GM12878 (cell line): ENCODE data around the gene CTBP1. TPM values are rescaled to one million over a fixed set of nuclear protein-coding genes. Genes with fewer than 3 reads are reported as not detected.

ENCODE experiments used
- ATAC-seq: fragments of 200-7000 bp; cut with Tn5 transposase; 3 replicates; pipeline ENCODE4 v1.9.1; 2020; ENCODE audit warnings: mild to moderate bottlenecking, moderate library complexity
- BruUV-seq: library from RNA; stranded (reverse); fragments of 400-500 nt; replicated peaks from 2 replicates; lab custom pipeline; 2021; lab: Mats Ljungman, UMichigan
- CTCF ChIA-PET: fragments of 300-600 bp; sonication (Branson Sonifier 250); formaldehyde crosslinking; extraction: SDS; loops from one replicate; lab custom pipeline; 2021; ENCODE audit warnings: inconsistent platforms; lab: Yijun Ruan, JAX
- POLR2A ChIA-PET: fragments of 350-600 bp; formaldehyde crosslinking; extraction: SDS; loops from one replicate; lab custom pipeline; 2021; ENCODE audit warnings: inconsistent platforms; lab: Charles Lee
- RAD21 ChIA-PET: fragments of 300-600 bp; sonication (Branson Sonifier 250); formaldehyde crosslinking; loops from one replicate; lab custom pipeline; 2023; ENCODE audit warnings: antibody characterized with exemption; ENCODE audit not compliant: unreplicated experiment; lab: Charles Lee
- SMC1A ChIA-PET: fragments of 300-600 bp; sonication (Branson Sonifier 250); formaldehyde crosslinking; loops from one replicate; lab custom pipeline; 2023; ENCODE audit not compliant: unreplicated experiment, uncharacterized antibody; lab: Charles Lee
- DNase-seq: peaks from one replicate; pipeline ENCODE4 v3.0.0-alpha.2; 2011; ENCODE audit warnings: low read depth, low spot score
- FAIRE-seq: peaks from 3 replicates; lab custom pipeline; 2011; peaks lifted over from hg19 to GRCh38; lab: Jason Lieb, UNC
- H2AFZ ChIP-seq: 2 replicates; pipeline ENCODE4 v1.6.0; 2011; ENCODE audit warnings: low read depth, low read length, control low read depth; ENCODE audit not compliant: control insufficient read depth
- H3K27ac ChIP-seq: 2 replicates; pipeline ENCODE4 v1.5.1; 2011; ENCODE audit warnings: control low read depth; ENCODE audit not compliant: control insufficient read depth, insufficient read depth
- H3K27me3 ChIP-seq, 2 experiments: replicated peaks in 1 of 2; 2 replicates each; pipeline versions ENCODE4 v1.6.0 to v1.6.1; 2011; ENCODE audit warnings: low read length in 1 of 2; ENCODE audit not compliant: control insufficient read depth in 2 of 2, insufficient read depth in 2 of 2
- H3K36me3 ChIP-seq, 2 experiments: 2 replicates each; pipeline ENCODE4 v1.5.1; 2011; ENCODE audit warnings: low read length in 1 of 2; ENCODE audit not compliant: control insufficient read depth in 2 of 2, insufficient read depth in 2 of 2
- H3K4me1 ChIP-seq: 2 replicates; pipeline ENCODE4 v1.6.1; 2011; ENCODE audit warnings: mild to moderate bottlenecking, low read length, moderate library complexity, mixed read lengths; ENCODE audit not compliant: control insufficient read depth, insufficient read depth
- H3K4me2 ChIP-seq: 2 replicates; pipeline ENCODE4 v1.6.0; 2011; ENCODE audit warnings: control low read depth; ENCODE audit not compliant: control insufficient read depth, insufficient read depth
- H3K4me3 ChIP-seq: fragments of 200-600 bp; sonication (generic); 2 replicates; pipeline ENCODE4 v1.5.1; 2016
- H3K79me2 ChIP-seq: 2 replicates; pipeline ENCODE4 v1.6.0; 2011; ENCODE audit warnings: low read length; ENCODE audit not compliant: control insufficient read depth, insufficient read depth
- H3K9ac ChIP-seq: 2 replicates; pipeline ENCODE4 v1.8.0; 2011; ENCODE audit warnings: low read length, control low read depth, mixed read lengths; ENCODE audit not compliant: control insufficient read depth, insufficient read depth
- H3K9me3 ChIP-seq: replicated peaks from 3 replicates; pipeline ENCODE4 v1.5.1; 2011; ENCODE audit warnings: mild to moderate bottlenecking, low read length; ENCODE audit not compliant: control insufficient read depth, insufficient read depth
- H4K20me1 ChIP-seq: 2 replicates; pipeline ENCODE4 v1.6.0; 2011; ENCODE audit not compliant: control insufficient read depth, insufficient read depth
- BCL11A ChIP-seq: IDR thresholded peaks from 2 replicates; pipeline ENCODE4 v1.6.1; 2011; ENCODE audit warnings: low read depth, low read length
- BHLHE40 ChIP-seq, 2 experiments: fragments of 450-650 bp in 1 of 2; IDR thresholded peaks; 2 replicates each; pipeline ENCODE4 v1.6.1; 2011 to 2017; ENCODE audit warnings: low read depth in 2 of 2, borderline replicate concordance in 1 of 2, improper control_type of control experiment in 1 of 2, low read length in 1 of 2, mild to moderate bottlenecking in 1 of 2
- CEBPB ChIP-seq, 2 experiments: fragments of 150-350 bp in 1 of 2; IDR thresholded peaks; 2 replicates each; pipeline ENCODE4 v1.6.1; 2012 to 2014; ENCODE audit warnings: low read depth in 2 of 2, low read length in 2 of 2, borderline replicate concordance in 1 of 2, inconsistent platforms in 1 of 2
- IKZF1 ChIP-seq: fragments of 450-650 bp; conservative IDR thresholded peaks from 2 replicates; pipeline ENCODE4 v1.6.1; 2017; ENCODE audit warnings: antibody characterized with exemption, mild to moderate bottlenecking
- IKZF2 ChIP-seq, 2 experiments: fragments of 450-650 bp; IDR thresholded peaks; 2 replicates each; pipeline ENCODE4 v1.6.1; 2017; ENCODE audit warnings: mild to moderate bottlenecking in 2 of 2, moderate library complexity in 2 of 2
- JUND ChIP-seq: IDR thresholded peaks from 2 replicates; pipeline ENCODE4 v1.6.1; 2012; ENCODE audit warnings: low read depth, mild to moderate bottlenecking, low read length, improper control_type of control experiment, moderate library complexity
- KLF5 ChIP-seq: fragments of 450-650 bp; IDR thresholded peaks from 2 replicates; pipeline ENCODE4 v1.6.1; 2014; ENCODE audit warnings: mild to moderate bottlenecking; ENCODE audit not compliant: partially characterized antibody
- MTA2 ChIP-seq: fragments of 450-650 bp; IDR thresholded peaks from 2 replicates; pipeline ENCODE4 v1.6.1; 2016; ENCODE audit warnings: low read depth, mild to moderate bottlenecking, moderate library complexity
- POU2F2 ChIP-seq: IDR thresholded peaks from 3 replicates; pipeline ENCODE4 v1.6.1; 2011; ENCODE audit warnings: low read depth, mild to moderate bottlenecking, low read length, borderline replicate concordance
- RUNX3 ChIP-seq: IDR thresholded peaks from 2 replicates; pipeline ENCODE4 v1.6.1; 2012; ENCODE audit warnings: low read length, inconsistent platforms
- SMAD5 ChIP-seq: IDR thresholded peaks from 2 replicates; pipeline ENCODE4 v1.6.1; 2016; ENCODE audit warnings: antibody characterized with exemption, low read depth
- ZNF24 ChIP-seq: fragments of 450-650 bp; IDR thresholded peaks from 2 replicates; pipeline ENCODE4 v1.6.1; 2017; ENCODE audit warnings: antibody characterized with exemption, mild to moderate bottlenecking
- WGBS: methylation state at CpG from one replicate; pipeline ENCODE4 v1.1.6; 2016; ENCODE audit warnings: low lambda C conversion rate; ENCODE audit not compliant: insufficient replicate concordance, insufficient coverage; ENCODE audit errors: missing lambda C conversion rate; 5-methylcytosine and 5-hydroxymethylcytosine counted together
- in situ Hi-C: fragments of 300-500 bp; cut with MboI; formaldehyde crosslinking; loops from 9 replicates; pipeline ENCODE4 v1.14.3; 2018; ENCODE audit warnings: mixed read lengths
- intact Hi-C: fragments of 100-400 bp; cut with micrococcal nuclease; formaldehyde crosslinking; loops from one replicate; pipeline ENCODE4 v1.14.2; 2022; ENCODE audit not compliant: unreplicated experiment
- polyA plus RNA-seq, 11 experiments: library from polyadenylated mRNA; depleted of rRNA in 4 of 11; unstranded in 6 of 11; stranded (reverse) in 5 of 11; fragments of >200 nt; fragmentation: Nextera tagmentation in 4 of 11; fragmentation: Illumina TruSeq in 1 of 11; extraction: Ambion mirVana in 4 of 11; extraction: Trizol in 1 of 11; gene quantifications; 1 replicate in 1 of 11; 2 replicates in 10 of 11; pipeline versions ENCODE4 v1.2.1 to v1.2.3, GENCODE V29; 2011 to 2016; ENCODE audit warnings: inconsistent platforms in 2 of 11, missing spikeins in 2 of 11, low read depth in 1 of 11
- total RNA-seq, 4 experiments: library from RNA; depleted of rRNA in 3 of 4; stranded (reverse); fragments of >200 nt in 3 of 4; fragmentation: Illumina TruSeq in 1 of 4; extraction: Trizol in 1 of 4; gene quantifications; 2 replicates each; pipeline versions ENCODE4 v1.2.1 to v1.2.3, GENCODE V29; 2013 to 2021
- TF ChIP-seq, protein P1 (sequence below): fragments of 450-650 bp; IDR thresholded peaks from 2 replicates; pipeline ENCODE4 v1.6.1; 2017; ENCODE audit warnings: mild to moderate bottlenecking
- TF ChIP-seq, protein P2 (sequence below): fragments of 450-650 bp; formaldehyde crosslinking; IDR thresholded peaks from 2 replicates; pipeline ENCODE4 v1.4.0; 2020; ENCODE audit warnings: mild to moderate bottlenecking, moderate library complexity
- TF ChIP-seq, protein P3 (sequence below): fragments of 450-650 bp; IDR thresholded peaks from 2 replicates; pipeline ENCODE4 v1.6.1; 2016; ENCODE audit warnings: mild to moderate bottlenecking

Gene CTBP1
- total and polyA plus RNA-seq, 10 of the 15 experiments (the other 5 are each of a cell fraction or from before 2014, with no cell fraction given), result 7.4 to 182 (median 63.1) TPM

DNA sequence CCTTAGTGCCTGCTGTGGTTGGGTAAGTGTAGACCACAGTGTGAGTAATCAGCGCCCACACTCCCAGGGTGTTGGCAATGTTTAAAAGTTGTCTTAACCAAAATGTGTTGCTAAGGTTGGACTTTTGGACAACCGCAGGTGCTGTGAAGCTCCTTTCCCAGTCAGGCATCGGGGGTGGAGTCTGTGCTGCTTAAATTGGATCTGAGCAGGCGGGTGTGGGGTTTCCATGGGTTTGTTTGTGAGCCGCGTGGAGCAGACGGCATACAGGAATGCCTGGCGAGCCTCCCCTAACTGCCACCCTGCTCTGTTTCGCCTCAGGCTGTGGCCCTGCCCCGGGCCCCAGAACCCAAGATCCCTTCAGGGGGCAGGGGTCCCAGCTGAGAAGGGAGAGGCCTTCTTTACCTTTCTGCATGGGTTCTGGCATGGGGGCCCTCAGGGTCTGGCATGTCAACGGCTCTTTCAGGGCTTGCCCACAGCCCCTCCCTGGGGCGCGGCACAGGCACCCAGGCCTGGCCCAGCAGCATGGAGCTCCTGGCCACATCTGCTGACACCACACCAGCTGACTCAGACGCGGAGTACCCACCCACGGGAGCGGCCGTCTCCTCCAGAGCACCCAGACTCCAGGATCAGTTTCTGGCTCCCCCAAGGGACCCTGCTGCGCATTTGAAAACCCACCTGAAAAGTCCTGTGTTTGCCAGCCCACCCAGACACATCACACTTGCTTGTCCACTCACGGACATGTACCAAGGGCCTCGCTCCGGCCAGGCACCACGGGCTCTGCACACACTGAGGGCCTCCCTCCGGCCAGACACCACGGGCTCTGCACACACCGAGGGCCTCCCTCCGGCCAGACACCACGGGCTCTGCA is 71.4 kb downstream of the CTBP1 start:
- ATAC-seq, result peak; percentile 72
- Histone ChIP-seq H3K4me3 (no peak overlapping the region), H2AFZ (no peak overlapping the region), H3K79me2 (no peaks in the 10 kb centered on the region), H3K4me1 (no peaks in the 10 kb centered on the region), H3K9me3 (peaks cover 15% of the 10 kb centered on the region), H3K27ac (no peak overlapping the region), H3K27me3 (no peaks in the 10 kb centered on the region; a peak in 1 of 4 replicates), H3K4me2 (no peak overlapping the region), H3K36me3 (no peaks in the 10 kb centered on the region), H4K20me1 (no peaks in the 10 kb centered on the region), H3K9ac (no peak overlapping the region)
- ChIA-PET SMC1A (interaction anchor here (0.6 kb wide), 1 partner anchor 37 kb away, joined by 3 read pairs; no protein-coding TSS in a partner anchor), CTCF (interaction anchor here (1.2 kb wide), 2 partner anchors 10 to 26 kb away, joined by 3 to 5 read pairs; no protein-coding TSS in a partner anchor), RAD21 (no interaction called here), POLR2A (interaction anchor here (0.5 kb wide), 1 partner anchor 169 kb away, joined by 3 read pairs; the partner anchor contains the start of gene UVSSA)
- in situ Hi-C loops, result no loop called here
- BruUV-seq, result no TSS peak
- no peak for FAIRE-seq
- no peak for DNase-seq
- intact Hi-C loops, result no loop called here
- WGBS, result 45% methylated on average over 28 of the region's 28 CpGs
- TF ChIP-seq, protein P1, sequence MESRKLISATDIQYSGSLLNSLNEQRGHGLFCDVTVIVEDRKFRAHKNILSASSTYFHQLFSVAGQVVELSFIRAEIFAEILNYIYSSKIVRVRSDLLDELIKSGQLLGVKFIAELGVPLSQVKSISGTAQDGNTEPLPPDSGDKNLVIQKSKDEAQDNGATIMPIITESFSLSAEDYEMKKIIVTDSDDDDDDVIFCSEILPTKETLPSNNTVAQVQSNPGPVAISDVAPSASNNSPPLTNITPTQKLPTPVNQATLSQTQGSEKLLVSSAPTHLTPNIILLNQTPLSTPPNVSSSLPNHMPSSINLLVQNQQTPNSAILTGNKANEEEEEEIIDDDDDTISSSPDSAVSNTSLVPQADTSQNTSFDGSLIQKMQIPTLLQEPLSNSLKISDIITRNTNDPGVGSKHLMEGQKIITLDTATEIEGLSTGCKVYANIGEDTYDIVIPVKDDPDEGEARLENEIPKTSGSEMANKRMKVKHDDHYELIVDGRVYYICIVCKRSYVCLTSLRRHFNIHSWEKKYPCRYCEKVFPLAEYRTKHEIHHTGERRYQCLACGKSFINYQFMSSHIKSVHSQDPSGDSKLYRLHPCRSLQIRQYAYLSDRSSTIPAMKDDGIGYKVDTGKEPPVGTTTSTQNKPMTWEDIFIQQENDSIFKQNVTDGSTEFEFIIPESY, result no peak
- no peak for TF ChIP-seq KLF5
- no peak for TF ChIP-seq ZNF24
- TF ChIP-seq RUNX3, result peak; percentile 36
- no peak for TF ChIP-seq POU2F2
- no peak for TF ChIP-seq BCL11A
- TF ChIP-seq, protein P2, sequence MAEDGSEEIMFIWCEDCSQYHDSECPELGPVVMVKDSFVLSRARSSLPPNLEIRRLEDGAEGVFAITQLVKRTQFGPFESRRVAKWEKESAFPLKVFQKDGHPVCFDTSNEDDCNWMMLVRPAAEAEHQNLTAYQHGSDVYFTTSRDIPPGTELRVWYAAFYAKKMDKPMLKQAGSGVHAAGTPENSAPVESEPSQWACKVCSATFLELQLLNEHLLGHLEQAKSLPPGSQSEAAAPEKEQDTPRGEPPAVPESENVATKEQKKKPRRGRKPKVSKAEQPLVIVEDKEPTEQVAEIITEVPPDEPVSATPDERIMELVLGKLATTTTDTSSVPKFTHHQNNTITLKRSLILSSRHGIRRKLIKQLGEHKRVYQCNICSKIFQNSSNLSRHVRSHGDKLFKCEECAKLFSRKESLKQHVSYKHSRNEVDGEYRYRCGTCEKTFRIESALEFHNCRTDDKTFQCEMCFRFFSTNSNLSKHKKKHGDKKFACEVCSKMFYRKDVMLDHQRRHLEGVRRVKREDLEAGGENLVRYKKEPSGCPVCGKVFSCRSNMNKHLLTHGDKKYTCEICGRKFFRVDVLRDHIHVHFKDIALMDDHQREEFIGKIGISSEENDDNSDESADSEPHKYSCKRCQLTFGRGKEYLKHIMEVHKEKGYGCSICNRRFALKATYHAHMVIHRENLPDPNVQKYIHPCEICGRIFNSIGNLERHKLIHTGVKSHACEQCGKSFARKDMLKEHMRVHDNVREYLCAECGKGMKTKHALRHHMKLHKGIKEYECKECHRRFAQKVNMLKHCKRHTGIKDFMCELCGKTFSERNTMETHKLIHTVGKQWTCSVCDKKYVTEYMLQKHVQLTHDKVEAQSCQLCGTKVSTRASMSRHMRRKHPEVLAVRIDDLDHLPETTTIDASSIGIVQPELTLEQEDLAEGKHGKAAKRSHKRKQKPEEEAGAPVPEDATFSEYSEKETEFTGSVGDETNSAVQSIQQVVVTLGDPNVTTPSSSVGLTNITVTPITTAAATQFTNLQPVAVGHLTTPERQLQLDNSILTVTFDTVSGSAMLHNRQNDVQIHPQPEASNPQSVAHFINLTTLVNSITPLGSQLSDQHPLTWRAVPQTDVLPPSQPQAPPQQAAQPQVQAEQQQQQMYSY, result no peak
- no peak for TF ChIP-seq JUND
- TF ChIP-seq CEBPB (IDR thresholded peaks at IDR 0.05; ENCODE audit: borderline replicate concordance in 1 of 2, low read depth in 2 of 2, low read length in 2 of 2), result no peak
- peak; percentile 62 for TF ChIP-seq IKZF1
- TF ChIP-seq, protein P3, sequence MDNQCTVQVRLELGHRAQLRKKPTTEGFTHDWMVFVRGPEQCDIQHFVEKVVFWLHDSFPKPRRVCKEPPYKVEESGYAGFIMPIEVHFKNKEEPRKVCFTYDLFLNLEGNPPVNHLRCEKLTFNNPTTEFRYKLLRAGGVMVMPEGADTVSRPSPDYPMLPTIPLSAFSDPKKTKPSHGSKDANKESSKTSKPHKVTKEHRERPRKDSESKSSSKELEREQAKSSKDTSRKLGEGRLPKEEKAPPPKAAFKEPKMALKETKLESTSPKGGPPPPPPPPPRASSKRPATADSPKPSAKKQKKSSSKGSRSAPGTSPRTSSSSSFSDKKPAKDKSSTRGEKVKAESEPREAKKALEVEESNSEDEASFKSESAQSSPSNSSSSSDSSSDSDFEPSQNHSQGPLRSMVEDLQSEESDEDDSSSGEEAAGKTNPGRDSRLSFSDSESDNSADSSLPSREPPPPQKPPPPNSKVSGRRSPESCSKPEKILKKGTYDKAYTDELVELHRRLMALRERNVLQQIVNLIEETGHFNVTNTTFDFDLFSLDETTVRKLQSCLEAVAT, result peak; percentile 62; the same call in 1 of the 2 replicates
- peak in 1 of 2 experiments; percentile 54; a peak in 1 of 4 replicates for TF ChIP-seq BHLHE40 (IDR thresholded peaks at IDR 0.05; ENCODE audit: borderline replicate concordance in 1 of 2, low read depth in 2 of 2, low read length in 1 of 2)
- peak; percentile 37 to 55; a peak in 2 of 4 replicates for TF ChIP-seq IKZF2 (IDR thresholded peaks at IDR 0.05)
- TF ChIP-seq SMAD5, result no peak
- peak; percentile 58; the same call in 1 of the 2 replicates for TF ChIP-seq MTA2
